ENCODE measurements around the gene CORO7. TPM values are rescaled to one million over a fixed set of nuclear protein-coding genes. Genes with fewer than 3 reads are reported as not detected.

The CORO7 gene
- polyA plus RNA-seq, 1 donor from 2014 or later: 57.6 TPM

- peaks cover 2% of the 10 kb centered on the region for H3K79me2 ChIP-seq (replicated peaks; ENCODE audit: insufficient read depth, low read length)
- H3K4me3 ChIP-seq (ENCODE audit: low read length): no peak overlapping the region
- H3F3A ChIP-seq (ENCODE audit: insufficient read depth, low read length, poor library complexity, severe bottlenecking): no peaks in the 10 kb centered on the region
- no peak overlapping the region for H2AFZ ChIP-seq (ENCODE audit: low read depth, low read length)
- H3K9me3 ChIP-seq (ENCODE audit: low read length): no peaks in the 10 kb centered on the region
- H3K36me3 ChIP-seq (ENCODE audit: insufficient read depth, low read length): no peaks in the 10 kb centered on the region
- no peaks in the 10 kb centered on the region for H3K9me2 ChIP-seq (ENCODE audit: insufficient read depth, low read length)
- TF ChIP-seq EP300 (conservative IDR thresholded peaks at IDR 0.05; ENCODE audit: poor library complexity, severe bottlenecking) (no peak), RAD21 (conservative IDR thresholded peaks at IDR 0.05) (no peak), TAF1 (IDR thresholded peaks at IDR 0.05; ENCODE audit: low read depth) (no peak), POLR2AphosphoS5 (IDR thresholded peaks at IDR 0.05) (no peak), SMC3 (conservative IDR thresholded peaks at IDR 0.05; ENCODE audit: poor library complexity) (no peak), EZH2 (IDR thresholded peaks at IDR 0.05; ENCODE audit: borderline replicate concordance, insufficient read depth, low read length, poor library complexity, severe bottlenecking) (no peak), MXI1 (conservative IDR thresholded peaks at IDR 0.05; ENCODE audit: poor library complexity, severe bottlenecking) (no peak)
- TF ChIP-seq, protein P1, sequence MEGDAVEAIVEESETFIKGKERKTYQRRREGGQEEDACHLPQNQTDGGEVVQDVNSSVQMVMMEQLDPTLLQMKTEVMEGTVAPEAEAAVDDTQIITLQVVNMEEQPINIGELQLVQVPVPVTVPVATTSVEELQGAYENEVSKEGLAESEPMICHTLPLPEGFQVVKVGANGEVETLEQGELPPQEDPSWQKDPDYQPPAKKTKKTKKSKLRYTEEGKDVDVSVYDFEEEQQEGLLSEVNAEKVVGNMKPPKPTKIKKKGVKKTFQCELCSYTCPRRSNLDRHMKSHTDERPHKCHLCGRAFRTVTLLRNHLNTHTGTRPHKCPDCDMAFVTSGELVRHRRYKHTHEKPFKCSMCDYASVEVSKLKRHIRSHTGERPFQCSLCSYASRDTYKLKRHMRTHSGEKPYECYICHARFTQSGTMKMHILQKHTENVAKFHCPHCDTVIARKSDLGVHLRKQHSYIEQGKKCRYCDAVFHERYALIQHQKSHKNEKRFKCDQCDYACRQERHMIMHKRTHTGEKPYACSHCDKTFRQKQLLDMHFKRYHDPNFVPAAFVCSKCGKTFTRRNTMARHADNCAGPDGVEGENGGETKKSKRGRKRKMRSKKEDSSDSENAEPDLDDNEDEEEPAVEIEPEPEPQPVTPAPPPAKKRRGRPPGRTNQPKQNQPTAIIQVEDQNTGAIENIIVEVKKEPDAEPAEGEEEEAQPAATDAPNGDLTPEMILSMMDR (IDR thresholded peaks at IDR 0.05; ENCODE audit: poor library complexity, severe bottlenecking): no peak
- TF ChIP-seq, protein P2, sequence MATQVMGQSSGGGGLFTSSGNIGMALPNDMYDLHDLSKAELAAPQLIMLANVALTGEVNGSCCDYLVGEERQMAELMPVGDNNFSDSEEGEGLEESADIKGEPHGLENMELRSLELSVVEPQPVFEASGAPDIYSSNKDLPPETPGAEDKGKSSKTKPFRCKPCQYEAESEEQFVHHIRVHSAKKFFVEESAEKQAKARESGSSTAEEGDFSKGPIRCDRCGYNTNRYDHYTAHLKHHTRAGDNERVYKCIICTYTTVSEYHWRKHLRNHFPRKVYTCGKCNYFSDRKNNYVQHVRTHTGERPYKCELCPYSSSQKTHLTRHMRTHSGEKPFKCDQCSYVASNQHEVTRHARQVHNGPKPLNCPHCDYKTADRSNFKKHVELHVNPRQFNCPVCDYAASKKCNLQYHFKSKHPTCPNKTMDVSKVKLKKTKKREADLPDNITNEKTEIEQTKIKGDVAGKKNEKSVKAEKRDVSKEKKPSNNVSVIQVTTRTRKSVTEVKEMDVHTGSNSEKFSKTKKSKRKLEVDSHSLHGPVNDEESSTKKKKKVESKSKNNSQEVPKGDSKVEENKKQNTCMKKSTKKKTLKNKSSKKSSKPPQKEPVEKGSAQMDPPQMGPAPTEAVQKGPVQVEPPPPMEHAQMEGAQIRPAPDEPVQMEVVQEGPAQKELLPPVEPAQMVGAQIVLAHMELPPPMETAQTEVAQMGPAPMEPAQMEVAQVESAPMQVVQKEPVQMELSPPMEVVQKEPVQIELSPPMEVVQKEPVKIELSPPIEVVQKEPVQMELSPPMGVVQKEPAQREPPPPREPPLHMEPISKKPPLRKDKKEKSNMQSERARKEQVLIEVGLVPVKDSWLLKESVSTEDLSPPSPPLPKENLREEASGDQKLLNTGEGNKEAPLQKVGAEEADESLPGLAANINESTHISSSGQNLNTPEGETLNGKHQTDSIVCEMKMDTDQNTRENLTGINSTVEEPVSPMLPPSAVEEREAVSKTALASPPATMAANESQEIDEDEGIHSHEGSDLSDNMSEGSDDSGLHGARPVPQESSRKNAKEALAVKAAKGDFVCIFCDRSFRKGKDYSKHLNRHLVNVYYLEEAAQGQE (IDR thresholded peaks at IDR 0.05; ENCODE audit: borderline replicate concordance): no peak
- H4K20me1 ChIP-seq (ENCODE audit: insufficient read depth): no peaks in the 10 kb centered on the region
- H3K9ac ChIP-seq (ENCODE audit: low read length): no peak overlapping the region
- H3K4me2 ChIP-seq (ENCODE audit: low read length): no peak overlapping the region
- H3K27ac ChIP-seq (ENCODE audit: low read length): no peak overlapping the region
- no peaks in the 10 kb centered on the region for H3K27me3 ChIP-seq (ENCODE audit: insufficient read depth, low read depth, low read length)
These were observed 79.5 kb downstream of the CORO7 start for GRCh38 chr16:4336701-4337539.

DNA sequence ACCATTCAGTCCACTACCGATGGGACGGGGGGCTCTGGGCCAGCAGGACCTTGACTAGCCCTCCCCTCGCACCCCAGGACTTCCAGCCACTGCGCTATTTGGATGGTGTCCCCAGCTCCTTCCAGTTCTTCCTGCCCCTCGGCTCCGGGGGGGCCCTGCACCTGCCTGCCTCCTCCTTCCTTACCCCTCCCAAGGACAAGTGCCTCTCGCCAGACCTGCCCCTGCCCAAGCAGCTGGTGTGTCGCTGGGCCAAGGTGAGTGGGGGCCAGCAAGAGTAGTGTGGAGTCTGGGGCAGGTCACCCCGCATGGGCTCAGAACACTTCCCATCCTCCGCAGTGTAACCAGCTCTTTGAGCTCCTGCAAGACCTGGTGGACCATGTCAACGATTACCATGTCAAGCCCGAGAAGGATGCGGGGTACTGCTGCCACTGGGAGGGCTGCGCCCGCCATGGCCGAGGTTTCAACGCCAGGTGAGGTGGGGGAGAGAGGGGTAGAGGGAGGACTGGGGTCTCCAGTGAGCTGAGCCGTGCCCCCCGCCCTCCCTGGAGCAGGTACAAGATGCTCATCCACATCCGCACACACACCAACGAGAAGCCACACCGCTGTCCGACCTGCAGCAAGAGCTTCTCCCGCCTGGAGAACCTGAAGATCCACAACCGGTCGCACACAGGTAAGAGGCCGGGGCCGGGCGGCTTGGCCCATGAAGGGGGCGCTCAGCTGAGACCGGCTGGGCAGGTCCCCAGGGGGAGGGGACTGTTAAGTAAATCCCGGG is 81.5 kb downstream of the CORO7 start:
- no peaks in the 10 kb centered on the region for H3F3A ChIP-seq (ENCODE audit: insufficient read depth, low read length, poor library complexity, severe bottlenecking)
- no peaks in the 10 kb centered on the region for H4K20me1 ChIP-seq (ENCODE audit: insufficient read depth)
- H3K4me3 ChIP-seq (ENCODE audit: low read length): no peak overlapping the region
- H3K79me2 ChIP-seq (replicated peaks; ENCODE audit: insufficient read depth, low read length): peaks cover 11% of the 10 kb centered on the region
- H3K27me3 ChIP-seq (ENCODE audit: insufficient read depth, low read depth, low read length): no peaks in the 10 kb centered on the region
- H3K4me2 ChIP-seq (ENCODE audit: low read length): no peak overlapping the region
- no peak overlapping the region for H3K9ac ChIP-seq (ENCODE audit: low read length)
- H3K9me2 ChIP-seq (ENCODE audit: insufficient read depth, low read length): no peaks in the 10 kb centered on the region
- H3K9me3 ChIP-seq (ENCODE audit: low read length): no peaks in the 10 kb centered on the region
- TF ChIP-seq POLR2AphosphoS5 (IDR thresholded peaks at IDR 0.05) (no peak), EP300 (conservative IDR thresholded peaks at IDR 0.05; ENCODE audit: poor library complexity, severe bottlenecking) (no peak), EZH2 (IDR thresholded peaks at IDR 0.05; ENCODE audit: borderline replicate concordance, insufficient read depth, low read length, poor library complexity, severe bottlenecking) (no peak), SMC3 (conservative IDR thresholded peaks at IDR 0.05; ENCODE audit: poor library complexity) (no peak), TAF1 (IDR thresholded peaks at IDR 0.05; ENCODE audit: low read depth) (no peak), MXI1 (conservative IDR thresholded peaks at IDR 0.05; ENCODE audit: poor library complexity, severe bottlenecking) (no peak), RAD21 (conservative IDR thresholded peaks at IDR 0.05) (no peak)
- TF ChIP-seq, protein P2 (IDR thresholded peaks at IDR 0.05; ENCODE audit: borderline replicate concordance): no peak
- TF ChIP-seq, protein P1 (IDR thresholded peaks at IDR 0.05; ENCODE audit: poor library complexity, severe bottlenecking): no peak
- no peaks in the 10 kb centered on the region for H3K36me3 ChIP-seq (ENCODE audit: insufficient read depth, low read length)
- no peak overlapping the region for H3K27ac ChIP-seq (ENCODE audit: low read length)
- H2AFZ ChIP-seq (ENCODE audit: low read depth, low read length): no peak overlapping the region

Data from neural cell (in vitro differentiated cells).